Astrocyte of the cerebellum (primary cell): ENCODE measurements around the gene HAPSTR1.
A peak's percentile ranks its signal among the peaks of the same experiment; 100 is the strongest.

Experiments
- DNase-seq: peaks from one replicate; pipeline ENCODE4 v3.0.0-alpha.2; 2011; ENCODE audit warnings: low read depth
- H3K4me3 ChIP-seq: 2 replicates; pipeline ENCODE4 v1.5.1; 2011; ENCODE audit warnings: mild to moderate bottlenecking, low read depth, low read length, moderate library complexity
- in situ Hi-C: cut with HindIII; loops from 2 replicates; pipeline ENCODE4 v1.10.0; 2017; ENCODE audit warnings: low sequenced_read_pairs
- TF ChIP-seq, protein P1 (sequence below): IDR thresholded peaks from 2 replicates; pipeline ENCODE4 v1.5.1; 2012; ENCODE audit warnings: low read length, low read depth, moderate library complexity, mild to moderate bottlenecking; ENCODE audit errors: missing control alignments

HAPSTR1 gene

DNA sequence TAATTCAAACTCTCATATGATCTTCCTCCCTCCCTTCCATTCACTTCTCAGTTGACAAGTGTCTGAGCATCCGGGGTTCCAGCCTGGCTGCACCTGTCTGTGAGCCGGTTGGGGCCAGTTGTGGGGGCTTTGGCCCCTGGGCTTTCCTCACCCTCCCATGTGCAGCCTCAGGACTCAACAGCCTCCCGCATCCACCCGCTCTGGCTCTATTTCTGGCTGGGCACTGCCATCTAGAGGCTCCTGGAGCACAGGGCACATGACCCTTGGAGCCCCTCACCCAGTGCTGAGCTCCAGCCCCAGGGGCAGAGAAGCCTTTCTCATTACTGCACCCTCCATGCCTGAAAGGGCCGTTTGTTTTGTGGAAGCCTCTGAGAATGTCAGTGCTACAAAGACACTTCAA lies 43.3 kb downstream of the HAPSTR1 start:
- DNase-seq: peak; percentile 26
- TF ChIP-seq, protein P1, sequence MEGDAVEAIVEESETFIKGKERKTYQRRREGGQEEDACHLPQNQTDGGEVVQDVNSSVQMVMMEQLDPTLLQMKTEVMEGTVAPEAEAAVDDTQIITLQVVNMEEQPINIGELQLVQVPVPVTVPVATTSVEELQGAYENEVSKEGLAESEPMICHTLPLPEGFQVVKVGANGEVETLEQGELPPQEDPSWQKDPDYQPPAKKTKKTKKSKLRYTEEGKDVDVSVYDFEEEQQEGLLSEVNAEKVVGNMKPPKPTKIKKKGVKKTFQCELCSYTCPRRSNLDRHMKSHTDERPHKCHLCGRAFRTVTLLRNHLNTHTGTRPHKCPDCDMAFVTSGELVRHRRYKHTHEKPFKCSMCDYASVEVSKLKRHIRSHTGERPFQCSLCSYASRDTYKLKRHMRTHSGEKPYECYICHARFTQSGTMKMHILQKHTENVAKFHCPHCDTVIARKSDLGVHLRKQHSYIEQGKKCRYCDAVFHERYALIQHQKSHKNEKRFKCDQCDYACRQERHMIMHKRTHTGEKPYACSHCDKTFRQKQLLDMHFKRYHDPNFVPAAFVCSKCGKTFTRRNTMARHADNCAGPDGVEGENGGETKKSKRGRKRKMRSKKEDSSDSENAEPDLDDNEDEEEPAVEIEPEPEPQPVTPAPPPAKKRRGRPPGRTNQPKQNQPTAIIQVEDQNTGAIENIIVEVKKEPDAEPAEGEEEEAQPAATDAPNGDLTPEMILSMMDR: peak; percentile 74
- no peak overlapping the region for H3K4me3 ChIP-seq
- in situ Hi-C loops: no loop called here

DNA sequence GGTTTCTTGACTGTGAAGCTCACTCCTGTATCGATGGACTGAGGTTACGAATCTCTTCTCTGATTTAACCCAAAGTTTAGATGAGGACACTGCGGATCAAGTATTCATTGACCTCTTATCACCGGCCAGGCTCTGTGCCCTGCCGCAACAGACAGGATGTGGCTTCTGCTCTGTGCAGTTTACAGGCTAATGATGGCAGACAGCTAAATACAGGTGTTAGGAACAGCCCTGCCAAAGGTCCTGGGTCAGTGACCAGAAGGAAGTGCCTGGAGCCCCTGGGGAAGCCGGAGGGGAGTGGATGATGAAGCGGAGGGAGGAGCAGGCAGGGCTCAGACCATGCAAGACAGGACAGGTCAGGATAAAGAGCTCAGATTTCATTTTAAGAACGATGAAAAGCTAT lies 44.4 kb downstream of the HAPSTR1 start:
- in situ Hi-C loops: no loop called here
- TF ChIP-seq, protein P1: no peak
- no peak for DNase-seq
- H3K4me3 ChIP-seq: no peak overlapping the region

GRCh38 chr16:9136596-9136995 lies 45.2 kb downstream of the HAPSTR1 start:
- DNase-seq: no peak
- in situ Hi-C loops: no loop called here
- TF ChIP-seq, protein P1: no peak
- no peak overlapping the region for H3K4me3 ChIP-seq

DNA sequence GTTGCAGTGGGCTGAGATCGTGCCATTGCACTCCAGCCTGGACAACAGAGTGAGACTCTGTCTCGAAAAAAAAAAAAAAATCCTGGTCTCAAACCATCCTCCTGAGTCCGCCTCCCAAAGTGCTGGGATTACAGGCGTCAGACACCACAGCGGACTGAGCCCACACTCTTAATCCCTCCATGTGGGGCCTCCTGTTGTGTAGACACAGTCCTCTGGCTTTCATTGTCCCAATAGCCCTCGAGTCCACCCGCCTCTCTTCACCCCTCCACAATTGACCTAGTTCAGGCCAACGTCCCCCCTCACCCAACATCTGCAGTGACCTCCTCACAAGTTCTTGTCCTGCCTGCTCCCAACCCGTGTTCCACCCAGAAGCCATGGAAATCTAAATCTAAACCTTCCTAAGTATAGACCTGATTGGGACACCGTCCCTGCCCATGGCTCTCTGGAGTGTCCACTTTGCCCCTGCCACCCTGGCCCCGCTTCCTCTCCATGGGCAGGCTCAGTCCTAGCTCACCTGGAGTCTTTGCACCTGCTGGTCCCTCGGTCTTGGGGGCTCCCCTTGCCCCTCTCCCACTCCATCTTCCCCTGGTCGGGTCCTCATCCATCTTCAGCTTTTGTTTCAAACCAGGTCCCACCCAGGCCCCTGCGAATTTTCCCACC lies 46.7 kb downstream of the HAPSTR1 start:
- in situ Hi-C loops: no loop called here
- TF ChIP-seq, protein P1: no peak
- DNase-seq: no peak

GRCh38 chr16:9138731-9139501 lies 47.5 kb downstream of the HAPSTR1 start:
- H3K4me3 ChIP-seq: no peak overlapping the region
- in situ Hi-C loops: no loop called here
- no peak for DNase-seq
- TF ChIP-seq, protein P1: peak; percentile 99

More for the DNA sequence above, 46.7 kb downstream of the HAPSTR1 start:
- H3K4me3 ChIP-seq: no peak overlapping the region

DNA sequence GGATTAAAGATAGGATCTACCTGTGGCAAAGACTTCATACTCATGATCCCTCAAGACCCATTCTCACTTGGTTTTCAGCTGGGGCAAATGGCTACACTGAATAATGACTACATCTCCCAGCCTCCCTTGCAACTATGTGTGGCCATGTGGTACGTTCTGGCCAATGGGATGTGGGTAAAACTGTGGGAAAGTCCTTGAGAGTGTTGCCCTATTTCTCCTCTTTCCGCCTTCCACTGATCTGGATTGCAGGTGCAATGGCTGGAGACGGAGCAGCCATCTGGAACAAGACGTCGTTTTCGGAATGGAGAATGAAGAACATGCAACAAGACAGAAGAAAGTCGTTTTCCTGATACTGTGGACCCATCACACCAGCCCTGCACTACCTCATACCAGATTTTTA lies 48.5 kb downstream of the HAPSTR1 start:
- in situ Hi-C loops: no loop called here
- DNase-seq: no peak
- TF ChIP-seq, protein P1: no peak
- H3K4me3 ChIP-seq: no peak overlapping the region
